ENCODE results near the gene SYNGR4.
"Not testable (repeated sequence)": the region's sequence is repeated elsewhere in the genome, so short reads cannot be mapped to it uniquely, and the experiment has no call there.

The SYNGR4 gene

GRCh38 chr19:48371771-48372170, 7.6 kb downstream of the SYNGR4 start:
- not testable (repeated sequence) for DNase-seq (ENCODE audit: low spot score)

- DNase-seq (ENCODE audit: low spot score), result no peak
These were observed 8.7 kb downstream of the SYNGR4 start for GRCh38 chr19:48372904-48373303.

GRCh38 chr19:48373567-48373966, 9.4 kb downstream of the SYNGR4 start:
- DNase-seq (ENCODE audit: low spot score), result no peak

GRCh38 chr19:48378194-48378570, 14.0 kb downstream of the SYNGR4 start:
- no peak for DNase-seq (ENCODE audit: low spot score)

GRCh38 chr19:48379058-48379457, 14.9 kb downstream of the SYNGR4 start:
- no peak for DNase-seq (ENCODE audit: low spot score)

GRCh38 chr19:48381178-48381950, 17.2 kb downstream of the SYNGR4 start:
- DNase-seq (ENCODE audit: low spot score), result no peak

- DNase-seq (ENCODE audit: low spot score), result no peak
These were observed 18.1 kb downstream of the SYNGR4 start for GRCh38 chr19:48382286-48382685.

GRCh38 chr19:48385461-48386087, 21.4 kb downstream of the SYNGR4 start:
- DNase-seq (ENCODE audit: low spot score), result no peak

- DNase-seq (ENCODE audit: low spot score), result no peak
These were observed 22.8 kb downstream of the SYNGR4 start for GRCh38 chr19:48386981-48387380.

- DNase-seq (ENCODE audit: low spot score), result peak; percentile 67
These were observed 26.3 kb downstream of the SYNGR4 start for GRCh38 chr19:48390188-48391099.

- peak; percentile 90 for DNase-seq (ENCODE audit: low spot score)
These were observed 27.2 kb downstream of the SYNGR4 start, which contains the start of gene KDELR1 for GRCh38 chr19:48391100-48392005. KDELR1 (minus strand) TSS chr19:48391551; CDS start chr19:48391358, 193 bp downstream.

- DNase-seq (ENCODE audit: low spot score), result not testable (repeated sequence)
These were observed 27.8 kb downstream of the SYNGR4 start for GRCh38 chr19:48392006-48392344.

- DNase-seq (ENCODE audit: low spot score), result no peak
These were observed 28.8 kb downstream of the SYNGR4 start for GRCh38 chr19:48392860-48393558.

GRCh38 chr19:48393559-48394330, 29.6 kb downstream of the SYNGR4 start, which contains the start of gene GRIN2D:
GRIN2D (plus strand) TSS chr19:48393668; CDS start chr19:48398393, 4,725 bp downstream.
- DNase-seq (ENCODE audit: low spot score), result no peak

- DNase-seq (ENCODE audit: low spot score), result no peak
These were observed 30.4 kb downstream of the SYNGR4 start for GRCh38 chr19:48394331-48395169.

GRCh38 chr19:48395170-48395455, 30.9 kb downstream of the SYNGR4 start:
- DNase-seq (ENCODE audit: low spot score), result no peak

- no peak for DNase-seq (ENCODE audit: low spot score)
These were observed 31.3 kb downstream of the SYNGR4 start for GRCh38 chr19:48395499-48395898.

- no peak for DNase-seq (ENCODE audit: low spot score)
These were observed 32.1 kb downstream of the SYNGR4 start for GRCh38 chr19:48396016-48396823.

- no peak for DNase-seq (ENCODE audit: low spot score)
These were observed 32.6 kb downstream of the SYNGR4 start for GRCh38 chr19:48396824-48397176.
